HG03097 (cell line): ENCODE results near the gene PIGM.

Source experiments
- ATAC-seq: cut with Tn5 transposase; IDR thresholded peaks from one replicate; pipeline ENCODE4 v1.9.1; 2021; ENCODE audit not compliant: unreplicated experiment, low FRiP score

Gene PIGM

GRCh38 chr1:160031365-160032164 is at the start of gene PIGM:
PIGM (minus strand) TSS chr1:160031990; CDS start chr1:160031739, 251 bp downstream.
- ATAC-seq, result peak; percentile 90

GRCh38 chr1:160081261-160081936 is 49.6 kb upstream of the PIGM start, which contains the start of gene KCNJ9:
KCNJ9 (plus strand) TSS chr1:160081538; CDS start chr1:160084031, 2,493 bp downstream.
- ATAC-seq, result no peak

- ATAC-seq, result no peak
These were observed 48.8 kb upstream of the PIGM start for GRCh38 chr1:160080381-160081100.

GRCh38 chr1:160079448-160079847 is 47.7 kb upstream of the PIGM start:
- no peak for ATAC-seq

DNA sequence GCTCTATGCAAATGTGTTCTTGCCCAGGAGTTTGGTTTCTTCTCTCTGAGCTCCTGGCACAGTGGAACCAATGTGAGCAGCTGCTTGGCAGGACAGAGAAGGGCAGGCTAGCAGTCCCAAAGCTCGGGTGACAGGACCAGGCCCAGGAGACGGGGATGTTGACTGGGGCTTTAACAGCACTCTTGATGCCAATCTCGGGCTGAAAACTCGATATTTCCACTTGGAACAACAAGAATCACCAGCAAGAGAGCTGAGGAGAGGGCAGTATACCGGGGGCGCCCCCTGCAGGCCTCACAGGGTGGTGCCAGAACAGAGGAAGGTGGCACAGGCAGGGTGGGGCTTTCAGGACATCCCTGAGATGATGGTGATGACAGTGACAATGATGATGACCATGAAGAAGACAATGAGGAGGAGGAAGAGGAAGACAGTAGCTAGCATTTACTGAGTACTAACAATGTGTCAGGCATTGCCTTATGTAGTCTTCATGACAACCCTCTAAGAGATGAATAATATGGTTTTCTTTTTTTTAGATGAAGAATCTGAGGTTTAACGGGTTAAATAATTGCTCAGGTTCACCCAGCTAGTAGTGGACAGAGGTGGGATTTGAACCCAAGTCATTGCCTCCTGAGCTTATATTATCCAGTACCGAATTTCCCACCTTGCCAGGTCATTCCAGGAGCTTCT is 46.9 kb upstream of the PIGM start:
- ATAC-seq, result no peak

DNA sequence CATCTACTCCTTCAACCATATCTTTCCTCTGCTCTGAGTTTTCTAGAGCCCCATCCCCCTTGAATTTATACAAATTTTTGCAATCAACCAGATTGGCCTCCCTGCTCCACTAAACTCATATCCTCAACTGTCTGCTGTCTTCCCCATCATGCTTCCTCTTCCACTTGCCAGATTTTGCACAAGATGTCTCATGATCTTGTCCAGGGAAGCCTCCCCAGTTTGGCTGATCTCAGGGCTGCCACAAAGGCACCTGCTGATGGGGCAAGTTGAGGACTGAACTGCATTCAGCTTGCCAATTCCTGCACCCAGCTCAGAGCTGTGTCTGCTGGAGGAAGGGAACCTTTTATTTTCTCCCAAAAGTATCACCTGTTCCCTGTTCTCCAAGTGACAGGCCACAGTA is 45.7 kb upstream of the PIGM start:
- ATAC-seq, result no peak

DNA sequence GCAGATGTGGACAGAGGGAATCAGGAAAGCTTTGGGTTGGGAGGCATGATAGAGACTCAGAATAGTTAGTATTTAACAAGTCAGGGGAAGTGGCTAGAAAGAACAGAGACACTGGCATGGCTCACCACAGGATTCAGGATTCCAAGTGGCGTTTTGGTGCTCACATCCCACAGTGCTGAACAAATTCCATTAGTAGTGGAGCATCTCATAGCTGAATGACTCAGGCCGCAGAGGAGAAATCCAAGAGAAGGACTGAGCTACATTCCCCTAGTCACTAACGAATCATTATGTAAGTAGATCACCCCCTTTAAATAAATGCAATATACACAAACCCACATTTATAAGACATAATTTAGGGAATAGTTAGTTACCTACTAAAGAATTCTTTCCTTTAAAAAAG is 44.5 kb upstream of the PIGM start:
- no peak for ATAC-seq

- no peak for ATAC-seq
These were observed 44.0 kb upstream of the PIGM start for GRCh38 chr1:160075836-160076235.

GRCh38 chr1:160074865-160075264 is 43.1 kb upstream of the PIGM start:
- no peak for ATAC-seq

GRCh38 chr1:160071289-160071688 is 39.5 kb upstream of the PIGM start:
- ATAC-seq, result no peak

DNA sequence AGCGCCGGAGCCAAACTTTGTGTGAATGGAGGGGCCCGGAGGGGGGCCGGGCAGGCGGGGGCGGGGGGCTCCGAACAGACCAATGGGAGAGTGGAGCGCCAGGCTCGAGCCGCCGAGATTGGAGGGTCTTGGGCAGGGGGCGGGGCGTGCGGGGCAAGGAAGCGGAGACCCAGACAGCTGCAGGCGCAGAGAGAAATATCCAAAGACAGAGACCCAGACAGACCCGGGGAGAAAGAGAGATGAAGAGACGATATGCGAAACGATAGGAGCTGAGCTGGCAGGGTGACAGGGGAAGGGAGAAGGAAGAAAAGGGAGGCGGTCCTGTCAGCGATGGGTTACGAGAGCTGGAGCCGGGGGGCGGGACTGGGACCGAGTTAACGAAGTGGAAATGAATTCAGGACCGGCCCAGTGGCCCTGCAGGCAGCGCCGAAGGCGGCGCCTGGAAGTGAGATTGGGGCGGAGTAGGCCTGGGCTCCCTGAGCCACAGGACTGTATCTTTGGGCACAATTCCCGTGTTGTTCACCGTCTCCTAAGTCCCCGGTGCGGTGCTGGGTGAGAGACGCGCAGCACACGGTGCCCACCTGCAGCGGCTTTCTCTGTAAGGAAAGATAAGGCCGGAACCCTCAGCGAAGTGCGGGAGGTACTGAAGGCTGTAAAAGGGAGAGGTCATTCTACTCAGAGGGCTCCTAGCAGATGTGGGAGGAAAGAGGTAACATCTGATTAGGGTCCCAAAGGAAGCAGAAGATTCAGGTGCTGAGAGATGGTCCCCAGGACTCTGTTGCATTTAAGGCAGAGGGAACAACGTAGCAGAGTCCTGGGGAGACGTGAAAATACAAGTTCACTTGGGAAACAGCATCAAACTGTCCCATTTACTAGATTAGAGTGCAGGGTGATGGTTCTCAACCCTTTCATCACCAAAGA is 38.7 kb upstream of the PIGM start:
- no peak for ATAC-seq

GRCh38 chr1:160069460-160070231 is 37.9 kb upstream of the PIGM start, which contains the start of gene KCNJ10:
KCNJ10 (minus strand) TSS chr1:160070160; CDS start chr1:160042532, 27,628 bp downstream.
- ATAC-seq, result no peak

GRCh38 chr1:160068225-160068624 is 36.4 kb upstream of the PIGM start:
- ATAC-seq, result no peak

- ATAC-seq, result no peak
These were observed 35.3 kb upstream of the PIGM start for GRCh38 chr1:160066829-160067745.

DNA sequence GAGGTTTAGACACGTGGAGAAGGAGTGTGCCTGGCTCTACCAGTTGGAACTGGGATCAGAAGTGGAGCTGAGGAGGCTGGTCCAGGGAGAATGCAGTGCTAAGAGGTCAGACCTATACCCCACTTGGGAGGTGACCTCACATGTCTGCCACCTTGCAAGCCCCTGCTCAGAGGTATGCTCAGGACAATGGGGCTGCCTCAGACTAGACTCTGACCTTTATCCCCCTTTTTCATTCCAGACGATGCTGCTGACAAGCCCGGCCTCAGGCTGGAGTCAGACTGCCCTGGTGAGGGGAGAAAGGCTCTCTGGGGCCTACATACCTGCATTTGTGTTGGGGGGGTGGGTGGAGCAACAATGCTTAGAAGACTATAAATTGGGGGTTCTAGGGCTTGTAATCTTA is 33.0 kb upstream of the PIGM start:
- ATAC-seq, result no peak

DNA sequence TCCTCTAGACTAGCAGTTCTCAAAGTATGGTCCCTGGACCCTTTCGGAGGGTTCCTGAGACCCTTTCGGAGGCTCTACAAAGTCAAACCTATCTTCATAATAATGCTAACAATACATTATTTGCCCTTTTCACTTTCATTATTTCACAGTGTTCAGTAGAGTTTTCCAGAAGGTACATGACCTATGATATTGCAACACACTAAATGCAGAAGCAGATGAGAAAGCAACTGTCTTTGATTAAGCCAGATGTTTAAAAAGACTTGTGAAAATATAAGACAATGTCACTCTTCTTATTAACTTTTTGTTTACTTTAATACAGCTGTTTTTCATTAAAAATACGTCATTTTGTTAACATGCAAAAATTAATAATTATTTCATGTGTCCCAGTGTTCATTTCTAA is 32.4 kb upstream of the PIGM start:
- ATAC-seq, result no peak

GRCh38 chr1:160063176-160063575 is 31.4 kb upstream of the PIGM start:
- ATAC-seq, result no peak

GRCh38 chr1:160062230-160062532 is 30.4 kb upstream of the PIGM start:
- no peak for ATAC-seq
